Kidney epithelial cell (primary cell): Measurements from ENCODE around the gene DVL1. TPM values are rescaled to one million over a fixed set of nuclear protein-coding genes. Genes with fewer than 3 reads are reported as not detected.

ENCODE experiments used
- DNase-seq: peaks from one replicate; pipeline ENCODE4 v3.0.0-alpha.2; 2010; ENCODE audit warnings: low read depth
- H3K27me3 ChIP-seq: 2 replicates; pipeline ENCODE4 v1.6.0; 2011; ENCODE audit warnings: low read length; ENCODE audit not compliant: control insufficient read depth, insufficient read depth
- H3K36me3 ChIP-seq: 2 replicates; pipeline ENCODE4 v1.5.1; 2011; ENCODE audit warnings: low read length; ENCODE audit not compliant: control insufficient read depth, insufficient read depth
- H3K4me3 ChIP-seq: 2 replicates; pipeline ENCODE4 v1.5.1; 2011; ENCODE audit warnings: low read depth, mild to moderate bottlenecking, control low read depth, low read length
- CTCF ChIP-seq: IDR thresholded peaks from 2 replicates; pipeline ENCODE4 v1.5.1; 2011; ENCODE audit warnings: mild to moderate bottlenecking, moderate library complexity, low read length, control low read depth, inconsistent platforms; ENCODE audit not compliant: insufficient read depth, poor library complexity, severe bottlenecking
- total RNA-seq: library from RNA; depleted of rRNA; stranded (reverse); fragments of >200 nt; gene quantifications from 2 replicates; pipeline ENCODE4 v1.2.3, GENCODE V29; 2015

DVL1 gene
- total RNA-seq, 1 donor from 2014 or later = 87.3 TPM

- DNase-seq = peak; percentile 34
- TF ChIP-seq CTCF = no peak
- Histone ChIP-seq H3K4me3 (peak within 1 kb of the TSS; percentile 81), H3K36me3 (peaks cover 4% of the 10 kb centered on the region), H3K27me3 (no peaks in the 10 kb centered on the region)
These were observed 41.1 kb downstream of the DVL1 start, which contains the start of the genes ACAP3 and PUSL1 for GRCh38 chr1:1307923-1308755. TSS of gene ACAP3 (minus strand) at chr1:1307930. CDS start at chr1:1307815, 115 bp downstream. TSS of gene PUSL1 (plus strand) at chr1:1308597. CDS start at chr1:1308644, 47 bp downstream.

- peak overlapping the region; percentile 50 for H3K4me3 ChIP-seq
- no peak for TF ChIP-seq CTCF
- DNase-seq = no peak
- H3K27me3 ChIP-seq = no peaks in the 10 kb centered on the region
- H3K36me3 ChIP-seq = peaks cover 3% of the 10 kb centered on the region
These were observed 41.8 kb downstream of the DVL1 start for GRCh38 chr1:1307261-1307922.

- Histone ChIP-seq H3K27me3 (no peaks in the 10 kb centered on the region), H3K4me3 (peak overlapping the region; percentile 50), H3K36me3 (peaks cover 3% of the 10 kb centered on the region)
- no peak for TF ChIP-seq CTCF
- DNase-seq = no peak
These were observed 42.5 kb downstream of the DVL1 start for GRCh38 chr1:1306661-1307260.

- Histone ChIP-seq H3K4me3 (no peak overlapping the region), H3K27me3 (no peaks in the 10 kb centered on the region), H3K36me3 (peaks cover 3% of the 10 kb centered on the region)
- TF ChIP-seq CTCF = peak; percentile 28
- DNase-seq = no peak
These were observed 43.1 kb downstream of the DVL1 start for GRCh38 chr1:1306070-1306660.

GRCh38 chr1:1305300-1306069, 43.7 kb downstream of the DVL1 start:
- DNase-seq = peak; percentile 35
- H3K4me3 ChIP-seq = no peak overlapping the region
- peaks cover 1% of the 10 kb centered on the region for H3K36me3 ChIP-seq
- no peaks in the 10 kb centered on the region for H3K27me3 ChIP-seq
- peak; percentile 13 for TF ChIP-seq CTCF
